ENCODE results near the gene MCM10. TPM values are rescaled to one million over a fixed set of nuclear protein-coding genes. Genes with fewer than 3 reads are reported as not detected.
A peak's percentile ranks its signal among the peaks of the same experiment; 100 is the strongest.

The MCM10 gene
- total RNA-seq = 0.98 TPM

GRCh38 chr10:13160934-13161856 lies at the start of gene MCM10:
TSS of gene MCM10 (plus strand) at chr10:13161558. CDS start at chr10:13164203, 2,645 bp downstream.
- no peak within 1 kb of the TSS for H3K27ac ChIP-seq
- intact Hi-C loops (cut with DNase I) = no loop called here

GRCh38 chr10:13113544-13113943 lies 47.8 kb upstream of the MCM10 start:
- TF ChIP-seq POLR2AphosphoS5 (IDR thresholded peaks at IDR 0.05; ENCODE audit: insufficient read depth in 1 of 2, low read depth in 1 of 2) (no peak), CTCF (IDR thresholded peaks at IDR 0.05) (no peak), POLR2A (IDR thresholded peaks at IDR 0.05) (no peak)
- no peak overlapping the region for H3K27ac ChIP-seq
- no peak overlapping the region for H3K4me3 ChIP-seq
- H3K36me3 ChIP-seq = peaks cover 0 to 69% of the 10 kb centered on the region in 2 donors
- no peaks in the 10 kb centered on the region for H3K9me3 ChIP-seq
- no peak for DNase-seq (ENCODE audit: extremely low spot score in 2 of 2)
- H3K4me1 ChIP-seq = no peaks in the 10 kb centered on the region
- H3K27me3 ChIP-seq = no peaks in the 10 kb centered on the region
- intact Hi-C loops (cut with DNase I) = no loop called here

More at GRCh38 chr10:13160934-13161856, at the start of gene MCM10:
- no peaks in the 10 kb centered on the region for H3K27me3 ChIP-seq
- H3K36me3 ChIP-seq = no peaks in the 10 kb centered on the region
- H3K9me3 ChIP-seq = no peaks in the 10 kb centered on the region
- H3K4me1 ChIP-seq = peaks cover 13% of the 10 kb centered on the region
- peak within 1 kb of the TSS; percentile 24 to 47 for H3K4me3 ChIP-seq
- peak in 1 of 2 donors; percentile 99 for DNase-seq (ENCODE audit: extremely low spot score in 2 of 2)
- TF ChIP-seq CTCF (IDR thresholded peaks at IDR 0.05) (peak; percentile 86 to 92 (median 90)), POLR2AphosphoS5 (IDR thresholded peaks at IDR 0.05; ENCODE audit: insufficient read depth in 1 of 2, low read depth in 1 of 2) (peak; percentile 77 to 95), POLR2A (IDR thresholded peaks at IDR 0.05) (no peak)

GRCh38 chr10:13115832-13116803 lies 45.2 kb upstream of the MCM10 start:
- intact Hi-C loops (cut with DNase I) = no loop called here
- no peak overlapping the region for H3K4me3 ChIP-seq
- H3K27me3 ChIP-seq = no peaks in the 10 kb centered on the region
- no peaks in the 10 kb centered on the region for H3K9me3 ChIP-seq
- H3K36me3 ChIP-seq = peaks cover 0 to 68% of the 10 kb centered on the region in 2 donors
- H3K27ac ChIP-seq = peak overlapping the region; percentile 26
- DNase-seq (ENCODE audit: extremely low spot score in 2 of 2) = peak in 1 of 2 donors; percentile 52
- H3K4me1 ChIP-seq = no peaks in the 10 kb centered on the region
- TF ChIP-seq POLR2A (IDR thresholded peaks at IDR 0.05) (no peak), CTCF (IDR thresholded peaks at IDR 0.05) (no peak), POLR2AphosphoS5 (IDR thresholded peaks at IDR 0.05; ENCODE audit: insufficient read depth in 1 of 2, low read depth in 1 of 2) (no peak)

GRCh38 chr10:13117841-13118783 lies 43.2 kb upstream of the MCM10 start:
- no peak overlapping the region for H3K4me3 ChIP-seq
- DNase-seq (ENCODE audit: extremely low spot score in 2 of 2) = no peak
- H3K27ac ChIP-seq = no peak overlapping the region
- H3K36me3 ChIP-seq = peaks cover 0 to 66% of the 10 kb centered on the region in 2 donors
- TF ChIP-seq CTCF (IDR thresholded peaks at IDR 0.05) (no peak), POLR2A (IDR thresholded peaks at IDR 0.05) (no peak), POLR2AphosphoS5 (IDR thresholded peaks at IDR 0.05; ENCODE audit: insufficient read depth in 1 of 2, low read depth in 1 of 2) (no peak)
- peaks cover 8% of the 10 kb centered on the region for H3K4me1 ChIP-seq
- no peaks in the 10 kb centered on the region for H3K27me3 ChIP-seq
- H3K9me3 ChIP-seq = no peaks in the 10 kb centered on the region
- intact Hi-C loops (cut with DNase I) = no loop called here

All from vagina (tissue), 2 donors.